GM18526 (cell line): ENCODE measurements around the gene TNS1.

Source experiments
- POLR2A ChIP-seq: IDR thresholded peaks from 3 replicates; pipeline ENCODE4 v1.6.1; 2011; ENCODE audit not compliant: insufficient read length; ENCODE audit errors: extremely low read depth

TNS1 gene

DNA sequence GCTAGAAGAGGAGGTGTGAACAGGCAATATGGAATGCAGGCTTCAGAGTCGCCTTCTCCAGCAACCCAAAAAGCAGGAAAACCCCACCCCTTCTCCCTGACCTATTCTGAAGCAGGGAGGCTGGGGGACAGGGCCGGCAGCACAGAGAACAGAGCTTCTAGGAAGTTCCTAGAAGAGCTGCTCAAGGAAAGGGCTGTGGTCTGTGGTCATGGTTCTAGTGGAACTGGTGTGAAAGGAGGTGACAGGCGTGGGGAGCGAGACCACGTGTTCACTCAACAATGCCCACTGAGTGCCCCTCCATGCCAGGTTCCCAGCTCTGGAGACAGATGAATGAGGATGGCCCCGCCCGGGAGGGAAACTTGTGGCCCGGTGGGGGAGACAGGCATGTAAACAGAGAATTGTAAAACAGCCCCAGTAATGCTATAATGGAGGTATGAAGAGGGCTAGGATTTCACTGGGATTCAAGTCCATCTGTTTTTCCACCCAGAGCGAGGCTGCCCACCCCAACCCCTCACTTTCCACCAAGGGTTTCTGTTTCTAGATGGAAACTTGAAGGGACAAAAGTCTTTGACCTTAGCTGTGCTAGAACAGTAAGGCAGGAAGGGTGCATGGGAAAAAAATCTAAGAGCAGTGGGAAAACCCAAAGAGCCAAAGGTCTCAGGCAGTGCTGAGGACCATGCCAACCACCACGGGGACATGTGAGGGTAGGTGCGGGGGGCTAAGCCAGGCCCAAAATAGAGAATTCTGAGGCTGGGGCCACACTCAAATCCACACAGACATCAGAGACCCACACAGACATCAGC is 71.8 kb downstream of the TNS1 start:
- TF ChIP-seq POLR2A: no peak

GRCh38 chr2:217929757-217930707 is 72.8 kb downstream of the TNS1 start:
- TF ChIP-seq POLR2A: no peak

GRCh38 chr2:217929272-217929671 is 73.5 kb downstream of the TNS1 start:
- no peak for TF ChIP-seq POLR2A

- no peak for TF ChIP-seq POLR2A
Observed at GRCh38 chr2:217928324-217929181, 74.2 kb downstream of the TNS1 start.

DNA sequence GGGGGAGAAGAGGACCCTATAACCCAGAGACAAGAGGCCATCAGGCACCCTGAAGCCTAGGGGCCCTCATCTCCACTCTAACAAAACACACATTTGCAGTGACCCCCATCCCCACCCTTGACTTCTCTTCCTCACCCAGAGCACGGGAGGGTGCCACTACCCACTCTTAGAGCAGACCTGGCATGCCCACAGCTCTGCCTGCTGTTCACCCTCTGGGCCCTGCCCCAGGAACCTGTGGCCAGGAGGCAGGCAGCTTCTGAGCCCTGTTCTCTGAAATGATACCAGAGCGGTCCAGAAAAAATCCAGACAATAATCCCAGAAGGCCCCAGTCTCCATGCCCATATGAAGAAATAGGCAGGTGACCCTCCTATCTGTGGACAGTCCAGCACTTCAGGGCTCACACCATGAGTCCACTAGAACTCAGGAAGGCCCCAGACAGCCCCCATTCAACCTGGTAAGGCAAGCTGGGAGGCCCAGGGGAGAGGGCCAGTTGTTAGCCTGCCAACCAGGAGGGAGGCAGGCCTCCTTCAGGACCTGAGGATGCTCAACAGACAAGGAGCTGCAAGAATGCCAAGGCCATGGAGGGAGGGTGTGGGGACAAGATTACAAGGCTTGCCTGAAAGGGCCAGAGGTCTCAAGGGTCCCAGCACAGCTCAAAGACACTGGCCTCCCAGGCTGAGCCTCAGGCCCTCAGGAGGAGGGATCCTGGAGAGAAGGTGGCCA is 75.0 kb downstream of the TNS1 start:
- no peak for TF ChIP-seq POLR2A

- no peak for TF ChIP-seq POLR2A
Observed at GRCh38 chr2:217926801-217927200, 76.0 kb downstream of the TNS1 start.

GRCh38 chr2:217924346-217924901 is 78.4 kb downstream of the TNS1 start:
- no peak for TF ChIP-seq POLR2A

- no peak for TF ChIP-seq POLR2A
Observed at GRCh38 chr2:217923007-217923686, 79.6 kb downstream of the TNS1 start.

GRCh38 chr2:217922101-217923006 is 80.4 kb downstream of the TNS1 start:
- TF ChIP-seq POLR2A: no peak

DNA sequence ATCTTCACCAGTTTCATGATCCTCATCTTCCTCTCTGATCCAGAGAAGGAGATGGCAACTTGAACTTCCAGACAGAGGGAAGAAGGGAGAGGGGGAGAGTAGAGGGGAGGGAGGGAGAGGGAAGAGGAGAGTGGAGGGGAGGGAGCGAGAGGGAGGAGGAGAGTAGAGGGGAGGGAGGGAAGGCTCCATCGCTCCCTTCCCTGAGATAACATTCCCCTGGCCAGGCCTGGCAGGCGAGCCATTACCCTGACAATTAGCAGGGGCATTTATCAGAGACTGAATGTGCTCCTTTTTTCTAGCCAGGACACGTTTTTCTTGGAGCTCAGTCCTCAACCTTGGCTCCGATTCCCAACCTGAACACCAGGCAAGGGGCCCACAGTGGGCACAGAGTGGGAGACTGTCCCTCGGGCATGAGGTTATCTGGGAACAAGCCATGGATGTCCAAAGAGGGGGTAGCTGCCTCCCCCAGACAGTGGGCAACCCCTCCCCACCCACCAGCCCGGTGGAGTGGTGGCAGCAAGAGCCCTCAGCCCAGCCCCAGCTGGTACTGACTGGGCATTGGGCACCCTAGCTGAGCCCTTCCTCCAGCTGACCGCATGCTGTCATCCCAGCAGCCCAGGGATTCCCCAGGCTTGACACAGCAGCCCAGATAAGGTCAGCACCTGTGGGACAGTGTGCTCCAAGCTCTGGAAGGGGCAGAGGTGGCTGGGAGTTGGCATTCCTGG is 81.8 kb downstream of the TNS1 start:
- no peak for TF ChIP-seq POLR2A

DNA sequence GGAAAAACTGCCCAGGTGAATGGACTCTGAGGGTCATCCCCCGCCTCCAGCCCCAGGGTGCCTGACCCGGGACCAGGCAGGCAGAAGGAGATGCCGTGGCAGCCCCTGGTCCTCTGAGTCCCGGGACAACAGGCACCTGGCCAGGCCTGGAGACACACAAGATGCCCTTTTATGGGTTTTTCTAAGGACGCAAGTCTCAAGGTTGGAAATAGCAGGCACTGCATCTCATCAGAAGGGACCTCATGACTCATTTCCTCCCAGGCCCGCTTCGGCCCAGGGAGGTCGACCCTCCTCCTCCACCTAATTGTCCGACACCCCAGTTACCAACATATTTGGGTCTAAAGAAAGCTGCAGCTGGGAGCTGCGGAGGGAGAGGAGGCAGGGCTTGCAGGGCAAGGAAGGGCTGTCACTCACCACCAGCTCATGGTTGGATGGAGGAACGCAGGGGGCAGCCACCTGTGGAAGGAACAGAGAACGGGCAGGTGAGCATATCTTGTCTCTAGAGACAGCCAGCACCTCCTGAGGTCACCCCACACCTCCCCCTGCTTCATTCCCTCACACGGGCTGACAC is 82.9 kb downstream of the TNS1 start:
- no peak for TF ChIP-seq POLR2A

DNA sequence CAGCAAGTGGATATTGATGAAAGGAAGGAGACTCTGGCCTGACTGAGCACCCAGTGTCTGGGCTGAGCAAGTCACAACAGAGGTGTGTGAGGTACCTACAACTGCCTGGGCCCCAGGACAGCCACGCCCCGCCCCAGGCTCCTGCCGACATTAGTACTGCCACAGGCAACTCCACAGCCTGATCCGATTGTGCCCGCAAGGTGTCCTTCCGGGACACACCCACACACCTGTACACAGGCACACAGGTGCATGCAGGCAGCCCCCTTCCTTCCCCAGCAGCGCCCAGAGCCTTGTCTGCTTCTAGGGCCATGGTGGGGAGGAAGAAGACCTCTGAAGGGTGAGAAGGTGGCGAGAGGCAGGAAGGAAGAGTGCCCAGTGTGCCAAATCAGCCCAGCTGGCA is 83.6 kb downstream of the TNS1 start:
- TF ChIP-seq POLR2A: no peak
